Vagina (tissue), 2 donors: ENCODE measurements around the gene DAB2IP. TPM values are rescaled to one million over a fixed set of nuclear protein-coding genes. Genes with fewer than 3 reads are reported as not detected.

Experiments used
- DNase-seq, 2 donors: peaks; one replicate each; pipeline ENCODE4 v3.0.0-alpha.2; 2017; ENCODE audit errors: extremely low spot score in 2 of 2
- H3K27ac ChIP-seq: fragments of 200-600 bp; sonication (generic); one replicate; pipeline ENCODE4 v1.5.1; 2019
- H3K27me3 ChIP-seq: fragments of 200-600 bp; sonication (generic); one replicate; pipeline ENCODE4 v1.5.1; 2019
- H3K36me3 ChIP-seq, 2 donors: fragments of 200-600 bp; sonication (generic); one replicate each; pipeline ENCODE4 v1.5.1; 2017 to 2019
- H3K4me1 ChIP-seq: fragments of 200-600 bp; sonication (generic); one replicate; pipeline ENCODE4 v1.5.1; 2019
- H3K4me3 ChIP-seq, 2 donors: fragments of 200-600 bp; sonication (generic); 1 replicate in 1 of 2; 2 replicates in 1 of 2; pipeline ENCODE4 v1.5.1; 2016 to 2019
- H3K9me3 ChIP-seq: fragments of 200-600 bp; sonication (generic); one replicate; pipeline ENCODE4 v1.5.1; 2019
- CTCF ChIP-seq, 3 experiments: fragments of 450-650 bp in 2 of 3; fragments of 200-600 bp in 1 of 3; sonication (generic) in 1 of 3; IDR thresholded peaks; one replicate each; pipeline ENCODE4 v1.5.1; 2017 to 2019; ENCODE audit warnings: antibody characterized with exemption in 3 of 3, mild to moderate bottlenecking in 2 of 3, moderate library complexity in 2 of 3
- POLR2A ChIP-seq, 2 donors: fragments of 450-650 bp; IDR thresholded peaks; one replicate each; pipeline ENCODE4 v1.6.1; 2017; ENCODE audit warnings: antibody characterized with exemption in 2 of 2, mild to moderate bottlenecking in 2 of 2, moderate library complexity in 2 of 2
- POLR2AphosphoS5 ChIP-seq, 2 donors: sonication (generic); formaldehyde crosslinking; IDR thresholded peaks; one replicate each; pipeline ENCODE4 v1.9.0; 2017; ENCODE audit warnings: antibody characterized with exemption in 2 of 2, mild to moderate bottlenecking in 2 of 2, low read depth in 1 of 2; ENCODE audit not compliant: insufficient read depth in 1 of 2
- intact Hi-C: fragments of 100-400 bp; cut with DNase I; formaldehyde crosslinking; loops from one replicate; pipeline ENCODE4 v1.15.1; 2023
- total RNA-seq: library from RNA; depleted of rRNA; stranded (reverse); fragments of >200 nt; gene quantifications from one replicate; pipeline ENCODE4 v1.2.3, GENCODE V29; 2016

DAB2IP gene
- total RNA-seq, 1 donor from 2014 or later, result 38.8 TPM

GRCh38 chr9:121819428-121820231, 168.2 kb downstream of the DAB2IP start:
- intact Hi-C loops, result no loop called here
- H3K27ac ChIP-seq, result no peak overlapping the region
- no peaks in the 10 kb centered on the region for H3K27me3 ChIP-seq
- TF ChIP-seq CTCF (IDR thresholded peaks at IDR 0.05), result no peak
- no peak for TF ChIP-seq POLR2AphosphoS5 (IDR thresholded peaks at IDR 0.05; ENCODE audit: insufficient read depth in 1 of 2, low read depth in 1 of 2)
- TF ChIP-seq POLR2A (IDR thresholded peaks at IDR 0.05), result no peak
- peaks cover 11% of the 10 kb centered on the region for H3K4me1 ChIP-seq
- H3K36me3 ChIP-seq, result no peaks in the 10 kb centered on the region
- peak in 1 of 2 donors; percentile 72 for DNase-seq
- H3K4me3 ChIP-seq, result peak overlapping the region in 1 of 2 donors; percentile 36
- H3K9me3 ChIP-seq, result no peaks in the 10 kb centered on the region

GRCh38 chr9:121820286-121821005, 169.0 kb downstream of the DAB2IP start:
- DNase-seq, result peak in 1 of 2 donors; percentile 58
- no peak overlapping the region for H3K4me3 ChIP-seq
- no peaks in the 10 kb centered on the region for H3K9me3 ChIP-seq
- no peaks in the 10 kb centered on the region for H3K36me3 ChIP-seq
- no peaks in the 10 kb centered on the region for H3K27me3 ChIP-seq
- H3K4me1 ChIP-seq, result peaks cover 11% of the 10 kb centered on the region
- intact Hi-C loops, result no loop called here
- H3K27ac ChIP-seq, result no peak overlapping the region
- TF ChIP-seq CTCF (IDR thresholded peaks at IDR 0.05) (no peak), POLR2AphosphoS5 (IDR thresholded peaks at IDR 0.05; ENCODE audit: insufficient read depth in 1 of 2, low read depth in 1 of 2) (no peak), POLR2A (IDR thresholded peaks at IDR 0.05) (no peak)

- DNase-seq, result peak in 1 of 2 donors; percentile 76
- Histone ChIP-seq H3K36me3 (no peaks in the 10 kb centered on the region), H3K4me3 (no peak overlapping the region), H3K27me3 (no peaks in the 10 kb centered on the region), H3K9me3 (no peaks in the 10 kb centered on the region), H3K4me1 (peaks cover 11% of the 10 kb centered on the region), H3K27ac (no peak overlapping the region)
- intact Hi-C loops, result no loop called here
- TF ChIP-seq POLR2AphosphoS5 (IDR thresholded peaks at IDR 0.05; ENCODE audit: insufficient read depth in 1 of 2, low read depth in 1 of 2), result no peak
- no peak for TF ChIP-seq CTCF (IDR thresholded peaks at IDR 0.05)
- no peak for TF ChIP-seq POLR2A (IDR thresholded peaks at IDR 0.05)
These were observed 169.9 kb downstream of the DAB2IP start for GRCh38 chr9:121821326-121821725.

GRCh38 chr9:121822093-121823085, 171.0 kb downstream of the DAB2IP start:
- Histone ChIP-seq H3K27ac (no peak overlapping the region), H3K4me1 (peaks cover 11% of the 10 kb centered on the region), H3K36me3 (no peaks in the 10 kb centered on the region), H3K9me3 (no peaks in the 10 kb centered on the region), H3K27me3 (no peaks in the 10 kb centered on the region), H3K4me3 (no peak overlapping the region)
- peak; percentile 79 to 92 for DNase-seq
- no peak for TF ChIP-seq POLR2A (IDR thresholded peaks at IDR 0.05)
- no peak for TF ChIP-seq CTCF (IDR thresholded peaks at IDR 0.05)
- no peak for TF ChIP-seq POLR2AphosphoS5 (IDR thresholded peaks at IDR 0.05; ENCODE audit: insufficient read depth in 1 of 2, low read depth in 1 of 2)
- intact Hi-C loops, result no loop called here
